Astrocyte of the spinal cord (primary cell): ENCODE data around the gene MAP3K3.
A peak's percentile ranks its signal among the peaks of the same experiment; 100 is the strongest.

ENCODE experiments used
- DNase-seq: peaks from one replicate; pipeline ENCODE4 v3.0.0; 2011; ENCODE audit warnings: low read depth, low spot score
- H3K4me3 ChIP-seq: 2 replicates; pipeline ENCODE4 v1.5.1; 2011; ENCODE audit warnings: low read depth, mild to moderate bottlenecking, low read length, moderate library complexity
- in situ Hi-C: cut with HindIII; loops from 2 replicates; pipeline ENCODE4 v1.10.0; 2017; ENCODE audit warnings: low sequenced_read_pairs
- TF ChIP-seq, protein P1 (sequence below): IDR thresholded peaks from 2 replicates; pipeline ENCODE4 v1.5.1; 2012; ENCODE audit warnings: low read depth, mild to moderate bottlenecking, low read length, inconsistent platforms

Gene MAP3K3

DNA sequence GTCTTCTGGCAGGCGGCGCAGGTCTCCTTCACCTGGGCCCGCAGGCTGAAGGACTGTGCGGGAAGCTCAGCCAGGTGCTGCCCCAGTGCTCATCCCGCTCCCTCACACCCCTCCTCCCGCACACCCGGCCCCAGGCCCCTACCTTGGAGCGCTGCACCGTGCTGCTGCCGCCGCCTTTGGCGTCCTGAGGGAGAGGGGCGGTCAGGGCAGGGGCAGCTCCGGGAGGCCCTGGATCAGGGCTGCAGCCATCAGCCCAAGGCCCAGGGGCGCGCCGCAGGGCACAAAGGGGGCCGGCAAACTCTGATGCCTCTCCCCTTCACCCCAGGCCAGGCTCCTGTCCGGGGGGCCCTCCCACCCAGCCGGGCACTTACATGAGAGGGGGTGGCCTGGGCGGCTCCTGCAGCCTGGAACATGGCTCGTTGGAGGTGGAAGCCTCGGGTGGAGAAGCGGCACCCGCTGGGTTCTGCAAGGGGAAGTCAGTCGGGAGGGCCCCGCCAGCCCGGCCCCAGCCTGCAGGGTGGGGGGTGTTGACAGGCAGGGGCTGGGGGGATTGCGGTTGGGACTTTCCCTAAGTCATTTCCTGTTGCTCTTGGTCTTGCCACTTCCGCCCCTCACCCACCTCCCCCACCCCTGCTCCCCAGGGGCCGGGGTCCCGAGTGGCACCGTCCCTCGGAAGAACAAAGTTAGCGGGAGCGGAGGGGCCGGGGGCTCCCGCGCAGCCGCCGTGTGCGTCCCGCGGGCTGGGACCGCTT lies 76.8 kb downstream of the MAP3K3 start:
- peak; percentile 61 for DNase-seq

DNA sequence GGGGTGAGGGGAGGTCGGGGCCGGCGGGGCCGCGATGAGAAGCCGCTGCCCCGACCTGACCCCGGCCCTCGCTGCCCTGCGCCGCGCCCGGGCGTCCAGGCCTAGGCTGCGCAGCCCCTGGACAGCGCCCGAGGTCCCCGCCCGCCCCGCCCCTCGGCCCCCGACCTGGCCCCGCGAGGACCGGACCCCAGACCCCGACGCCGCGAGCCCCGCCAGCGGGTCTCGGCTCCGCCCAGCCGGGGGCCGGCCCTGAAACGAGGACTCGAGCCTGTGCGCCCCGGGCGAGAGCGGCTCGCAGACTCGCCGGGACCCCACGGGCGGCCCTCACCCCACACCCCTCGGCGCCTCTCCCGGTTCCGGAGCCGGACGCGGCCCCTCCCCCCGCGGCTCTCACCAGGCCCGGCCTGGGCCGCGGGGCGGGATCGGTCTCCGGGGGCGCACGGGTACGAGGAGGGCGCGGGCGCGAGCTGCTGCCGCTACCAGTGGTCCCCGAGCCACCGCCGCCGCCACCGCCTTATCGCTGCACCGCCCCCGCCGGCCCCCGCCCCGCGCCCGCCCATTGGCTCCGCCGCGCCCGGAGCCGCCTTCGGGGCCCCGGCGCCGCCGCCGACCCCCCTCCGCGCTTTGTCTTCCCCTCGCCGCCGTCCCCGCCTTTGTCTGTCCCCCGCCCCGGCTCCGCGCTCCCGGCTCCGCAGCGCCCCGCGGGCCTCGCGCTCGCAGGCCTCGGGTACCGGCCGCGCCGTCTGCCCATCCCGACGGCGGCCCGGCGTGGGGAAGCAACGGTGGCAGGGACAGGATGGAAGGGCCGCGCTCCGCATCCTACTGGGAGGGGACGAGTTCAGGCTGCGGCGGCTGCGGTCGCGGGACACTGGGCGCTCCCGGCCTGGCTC lies 77.7 kb downstream of the MAP3K3 start, which contains the start of gene LIMD2:
TSS of gene LIMD2 (minus strand) at position 488 of the 890 bp plus-strand sequence. CDS start 827 bp downstream, outside the sequence.
- DNase-seq: peak; percentile 32
- TF ChIP-seq, protein P1, sequence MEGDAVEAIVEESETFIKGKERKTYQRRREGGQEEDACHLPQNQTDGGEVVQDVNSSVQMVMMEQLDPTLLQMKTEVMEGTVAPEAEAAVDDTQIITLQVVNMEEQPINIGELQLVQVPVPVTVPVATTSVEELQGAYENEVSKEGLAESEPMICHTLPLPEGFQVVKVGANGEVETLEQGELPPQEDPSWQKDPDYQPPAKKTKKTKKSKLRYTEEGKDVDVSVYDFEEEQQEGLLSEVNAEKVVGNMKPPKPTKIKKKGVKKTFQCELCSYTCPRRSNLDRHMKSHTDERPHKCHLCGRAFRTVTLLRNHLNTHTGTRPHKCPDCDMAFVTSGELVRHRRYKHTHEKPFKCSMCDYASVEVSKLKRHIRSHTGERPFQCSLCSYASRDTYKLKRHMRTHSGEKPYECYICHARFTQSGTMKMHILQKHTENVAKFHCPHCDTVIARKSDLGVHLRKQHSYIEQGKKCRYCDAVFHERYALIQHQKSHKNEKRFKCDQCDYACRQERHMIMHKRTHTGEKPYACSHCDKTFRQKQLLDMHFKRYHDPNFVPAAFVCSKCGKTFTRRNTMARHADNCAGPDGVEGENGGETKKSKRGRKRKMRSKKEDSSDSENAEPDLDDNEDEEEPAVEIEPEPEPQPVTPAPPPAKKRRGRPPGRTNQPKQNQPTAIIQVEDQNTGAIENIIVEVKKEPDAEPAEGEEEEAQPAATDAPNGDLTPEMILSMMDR: no peak
- peak within 1 kb of the TSS; percentile 54 for H3K4me3 ChIP-seq
- in situ Hi-C loops: no loop called here

More for the DNA sequence above, 76.8 kb downstream of the MAP3K3 start:
- TF ChIP-seq, protein P1: no peak
- in situ Hi-C loops: no loop called here
- peak overlapping the region; percentile 54 for H3K4me3 ChIP-seq

DNA sequence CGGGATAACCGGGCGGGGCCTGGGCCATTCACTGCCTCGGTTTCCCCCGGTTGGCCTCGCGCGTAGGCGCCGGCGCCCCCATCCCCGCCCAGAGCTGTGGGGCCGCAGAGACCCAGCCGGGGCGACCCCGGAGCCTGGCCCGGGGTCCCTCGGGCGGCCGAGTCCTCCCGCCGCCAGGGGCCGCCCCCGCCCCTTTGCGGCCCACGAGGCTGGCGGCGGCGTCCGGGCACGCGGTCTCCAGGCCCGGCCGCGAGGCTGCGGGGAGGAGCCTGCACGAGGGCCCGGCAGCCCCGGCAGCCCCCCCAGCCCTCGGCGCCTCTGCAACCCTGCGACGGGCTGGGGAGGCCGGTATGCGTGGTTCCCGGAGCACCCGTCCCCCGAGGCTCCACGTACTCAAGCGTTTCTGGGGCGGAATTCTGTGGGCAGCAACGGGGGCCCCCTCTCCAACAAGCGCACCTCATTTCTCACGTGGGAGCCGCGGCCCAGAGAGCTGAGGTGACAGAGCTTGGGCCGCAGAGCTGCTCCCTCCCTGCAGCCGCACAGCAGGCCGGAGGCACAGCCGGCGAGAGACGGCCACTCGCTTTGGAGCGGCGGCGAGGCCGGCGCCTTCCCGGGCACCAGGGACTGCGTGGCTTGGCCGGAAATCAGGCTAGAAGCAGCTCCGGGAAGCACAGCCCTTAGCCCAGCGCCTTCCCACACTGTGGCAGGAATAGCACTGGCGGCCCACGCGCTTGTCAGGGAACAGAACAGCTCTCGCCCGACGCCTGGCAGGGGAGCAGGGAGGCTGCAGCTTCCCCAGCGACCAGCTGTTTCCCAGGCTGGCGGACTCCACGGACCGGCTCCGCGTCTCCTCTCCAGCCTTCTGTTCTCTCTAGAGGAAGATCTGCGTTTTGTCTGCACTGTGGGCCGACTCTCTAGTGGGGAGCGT lies 78.6 kb downstream of the MAP3K3 start:
- peak; percentile 52 for DNase-seq
- H3K4me3 ChIP-seq: peak overlapping the region; percentile 29
- TF ChIP-seq, protein P1: no peak
- in situ Hi-C loops: no loop called here

DNA sequence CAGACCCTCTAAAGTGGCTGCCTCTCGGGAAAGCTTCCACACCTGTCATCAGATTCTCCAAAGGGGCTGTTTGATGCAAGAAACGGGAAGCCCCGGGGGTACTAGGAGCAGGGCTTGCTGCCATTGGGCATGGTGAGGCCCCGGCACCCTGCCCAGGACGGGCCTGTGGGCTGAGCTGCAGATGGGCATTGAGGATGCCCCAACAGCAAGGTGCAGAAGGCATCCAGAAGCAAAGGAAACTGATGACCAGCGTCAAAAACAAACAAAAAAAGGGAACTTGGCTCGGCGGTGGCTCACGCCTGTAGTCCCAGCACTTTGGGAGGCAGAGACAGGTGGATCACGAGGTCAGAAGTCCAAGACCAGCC lies 79.2 kb downstream of the MAP3K3 start:
- TF ChIP-seq, protein P1: no peak
- in situ Hi-C loops: no loop called here
- H3K4me3 ChIP-seq: no peak overlapping the region
- no peak for DNase-seq

DNA sequence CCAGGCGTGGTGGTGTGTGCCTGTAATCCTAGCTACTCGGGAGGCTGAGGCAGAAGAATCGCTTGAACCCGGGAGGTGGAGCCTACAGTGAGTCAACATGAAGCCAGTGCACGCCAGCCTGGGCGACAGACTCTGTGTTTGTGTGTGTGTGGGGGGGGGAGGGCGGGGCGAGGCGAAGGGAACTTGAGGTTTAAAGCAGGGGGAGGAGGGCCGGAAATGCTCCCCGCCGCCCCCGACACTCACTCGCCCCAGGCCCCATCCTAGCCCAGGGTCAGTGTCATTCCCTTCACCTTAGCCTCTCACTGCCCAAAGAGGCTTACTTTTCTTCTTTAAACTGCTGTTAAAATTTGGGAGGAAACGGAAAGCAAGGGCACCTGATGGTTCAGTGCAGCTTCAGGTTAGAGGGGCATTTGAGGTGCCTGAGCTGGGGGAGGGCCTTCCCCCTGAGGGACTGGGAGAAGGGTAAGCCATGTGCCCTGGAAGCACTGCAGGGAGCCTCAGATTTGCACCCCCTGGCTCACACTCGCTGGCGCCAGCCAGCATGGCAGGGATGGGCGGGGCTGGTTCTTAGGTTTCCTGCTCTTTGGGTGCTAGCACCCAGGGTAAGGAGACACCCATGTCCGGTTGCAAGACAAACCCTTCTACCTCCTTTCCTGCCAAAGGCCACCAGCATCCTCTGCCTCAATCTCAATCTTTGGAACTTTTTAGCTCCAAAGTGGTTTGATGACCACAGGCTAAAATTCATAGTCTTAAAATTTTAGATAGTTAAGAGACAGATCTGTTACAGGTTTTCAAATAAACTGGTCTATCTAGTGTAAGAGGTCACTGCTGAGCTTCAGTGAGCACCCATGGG lies 79.9 kb downstream of the MAP3K3 start:
- in situ Hi-C loops: no loop called here
- no peak for DNase-seq
- TF ChIP-seq, protein P1: no peak
- H3K4me3 ChIP-seq: no peak overlapping the region
